Endothelial cell of umbilical vein (primary cell): ENCODE data around the gene TTLL9. TPM values are rescaled to one million over a fixed set of nuclear protein-coding genes. Genes with fewer than 3 reads are reported as not detected.

Source experiments
- BruUV-seq: library from RNA; stranded (reverse); fragments of 400-500 nt; replicated peaks from 2 replicates; lab custom pipeline; 2021; lab: Mats Ljungman, UMichigan
- CTCF ChIA-PET: fragments of 300-600, 350-600 bp; sonication (Branson Sonifier 250); formaldehyde crosslinking; loops from one replicate; lab custom pipeline; 2021; ENCODE audit warnings: antibody characterized with exemption, inconsistent platforms; lab: Charles Lee
- POLR2A ChIA-PET: fragments of 300-600, 350-600 bp; sonication (Branson Sonifier 250); formaldehyde crosslinking; loops from one replicate; lab custom pipeline; 2021; ENCODE audit warnings: antibody characterized with exemption, inconsistent platforms; lab: Charles Lee
- DNase-seq: peaks from one replicate; pipeline ENCODE4 v3.0.0-alpha.2; 2011; ENCODE audit warnings: low read depth, low spot score
- FAIRE-seq: peaks from 2 replicates; lab custom pipeline; 2011; peaks lifted over from hg19 to GRCh38; lab: Jason Lieb, UNC
- H2AFZ ChIP-seq: 2 replicates; pipeline ENCODE4 v1.6.0; 2012; ENCODE audit warnings: low read depth, low read length, control low read depth, inconsistent platforms
- H3K27ac ChIP-seq: 2 replicates; pipeline ENCODE4 v1.5.1; 2011; ENCODE audit warnings: low read depth, mild to moderate bottlenecking, control low read depth, low read length, moderate library complexity; ENCODE audit not compliant: insufficient read depth
- H3K27me3 ChIP-seq, 2 experiments: 2 replicates each; pipeline versions ENCODE4 v1.6.0 to v1.6.1; 2011; ENCODE audit warnings: low read length in 2 of 2, mixed read lengths in 1 of 2; ENCODE audit not compliant: control insufficient read depth in 2 of 2, insufficient read depth in 2 of 2
- H3K36me3 ChIP-seq, 2 experiments: 2 replicates in 1 of 2; 3 replicates in 1 of 2; pipeline ENCODE4 v1.5.1; 2011; ENCODE audit warnings: low read length in 2 of 2, mild to moderate bottlenecking in 1 of 2, moderate library complexity in 1 of 2; ENCODE audit not compliant: control insufficient read depth in 2 of 2, insufficient read depth in 2 of 2; ENCODE audit errors: extremely low read depth in 1 of 2
- H3K4me1 ChIP-seq: 3 replicates; pipeline ENCODE4 v1.5.1; 2011; ENCODE audit warnings: mild to moderate bottlenecking, low read length; ENCODE audit not compliant: control insufficient read depth, insufficient read depth; ENCODE audit errors: extremely low read depth
- H3K4me2 ChIP-seq: 2 replicates; pipeline ENCODE4 v1.6.1; 2011; ENCODE audit warnings: low read length, control low read depth, mixed read lengths; ENCODE audit not compliant: insufficient read depth
- H3K4me3 ChIP-seq, 3 experiments: fragments of 200-600 bp in 1 of 3; sonication (generic), shearing (Covaris generic) in 1 of 3; replicated peaks in 1 of 3; 2 replicates each; pipeline ENCODE4 v1.5.1; 2011 to 2016; ENCODE audit warnings: control low read depth in 3 of 3, low read length in 3 of 3, mild to moderate bottlenecking in 2 of 3, inconsistent platforms in 1 of 3, low read depth in 1 of 3, moderate library complexity in 1 of 3; ENCODE audit not compliant: insufficient read depth in 1 of 3
- H3K79me2 ChIP-seq: 2 replicates; pipeline ENCODE4 v1.6.0; 2012; ENCODE audit warnings: low read length, inconsistent platforms; ENCODE audit not compliant: control insufficient read depth, insufficient read depth
- H3K9ac ChIP-seq: replicated peaks from 2 replicates; pipeline ENCODE3; 2011; ENCODE audit warnings: low read length, control low read depth; ENCODE audit not compliant: insufficient read depth; ENCODE audit errors: extremely low read depth
- H3K9me1 ChIP-seq: replicated peaks from 3 replicates; pipeline ENCODE4 v1.6.0; 2011; ENCODE audit warnings: mild to moderate bottlenecking, low read length; ENCODE audit not compliant: control insufficient read depth, insufficient read depth; ENCODE audit errors: extremely low read depth
- H3K9me3 ChIP-seq: replicated peaks from 2 replicates; pipeline ENCODE4 v1.5.1; 2012; ENCODE audit warnings: low read length, inconsistent platforms; ENCODE audit not compliant: control insufficient read depth, insufficient read depth
- H4K20me1 ChIP-seq: replicated peaks from 2 replicates; pipeline ENCODE3; 2011; ENCODE audit warnings: mild to moderate bottlenecking, low read length; ENCODE audit not compliant: control insufficient read depth, insufficient read depth; ENCODE audit errors: extremely low read depth
- CTCF ChIP-seq, 2 donors: IDR thresholded peaks; 1 replicate in 1 of 2; 2 replicates in 1 of 2; pipeline ENCODE4 v1.5.1; 2011; ENCODE audit warnings: low read length in 2 of 2, mild to moderate bottlenecking in 2 of 2, moderate library complexity in 2 of 2, control low read depth in 1 of 2, inconsistent platforms in 1 of 2, low read depth in 1 of 2; ENCODE audit not compliant: insufficient read depth in 1 of 2; ENCODE audit errors: extremely low read depth in 1 of 2
- EZH2 ChIP-seq: IDR thresholded peaks from 2 replicates; pipeline ENCODE4 v1.6.1; 2012; ENCODE audit warnings: borderline replicate concordance, low read depth, mild to moderate bottlenecking, moderate library complexity, low read length, inconsistent platforms; ENCODE audit not compliant: severe bottlenecking
- FOS ChIP-seq: IDR thresholded peaks from 2 replicates; pipeline ENCODE4 v1.6.1; 2011; ENCODE audit warnings: mild to moderate bottlenecking, low read length, moderate library complexity, borderline replicate concordance; ENCODE audit not compliant: insufficient read depth
- GATA2 ChIP-seq: IDR thresholded peaks from 2 replicates; pipeline ENCODE4 v1.7.0; 2011; ENCODE audit warnings: low read depth, mild to moderate bottlenecking, moderate library complexity, mixed read lengths, low read length; ENCODE audit not compliant: insufficient read length, insufficient read depth
- JUN ChIP-seq: IDR thresholded peaks from 2 replicates; pipeline ENCODE4 v1.6.1; 2011; ENCODE audit warnings: borderline replicate concordance, low read depth; ENCODE audit not compliant: insufficient read length, insufficient read depth
- MAX ChIP-seq: IDR thresholded peaks from 2 replicates; pipeline ENCODE4 v1.6.1; 2011; ENCODE audit not compliant: insufficient read depth, insufficient read length
- MYC ChIP-seq: IDR thresholded peaks from one replicate; pipeline ENCODE4 v1.6.1; 2011; ENCODE audit warnings: mild to moderate bottlenecking, low read depth, low read length
- POLR2A ChIP-seq: IDR thresholded peaks from 2 replicates; pipeline ENCODE4 v1.6.1; 2012; ENCODE audit warnings: low read depth, mild to moderate bottlenecking, control low read depth, low read length
- POLR2AphosphoS5 ChIP-seq: IDR thresholded peaks from 2 replicates; pipeline ENCODE4 v1.6.1; 2012; ENCODE audit warnings: low read depth, mild to moderate bottlenecking, control low read depth, low read length, moderate library complexity; ENCODE audit not compliant: insufficient read depth
- dilution Hi-C: fragments of 300-500 bp; cut with MboI; formaldehyde crosslinking; loops from one replicate; pipeline ENCODE4 v1.15.0; 2019; ENCODE audit warnings: low sequenced_read_pairs; ENCODE audit not compliant: extremely low pct_ligation_motif_present
- intact Hi-C: fragments of 100-400 bp; cut with micrococcal nuclease; formaldehyde crosslinking; loops from one replicate; pipeline ENCODE4 v1.10.0; 2022
- polyA plus RNA-seq, 4 experiments: library from polyadenylated mRNA; depleted of rRNA in 3 of 4; stranded (reverse) in 3 of 4; unstranded in 1 of 4; fragments of >200 nt; gene quantifications; 2 replicates each; pipeline versions ENCODE4 v1.2.1 to v1.2.3, GENCODE V29; 2011 to 2012; ENCODE audit warnings: missing spikeins in 1 of 4
- total RNA-seq: library from RNA; stranded (reverse); gene quantifications from 2 replicates; pipeline ENCODE4 v1.2.3, GENCODE V29; 2021

TTLL9 gene
- total and polyA plus RNA-seq, 2 donors (not counting 3 experiments of a cell fraction or from before 2014, with no cell fraction given): 0.03 TPM; not detected in 1

- Histone ChIP-seq H3K27me3 (peaks cover 14 to 16% of the 10 kb centered on the region in 2 experiments), H3K79me2 (no peaks in the 10 kb centered on the region), H3K36me3 (no peaks in the 10 kb centered on the region), H3K27ac (no peak overlapping the region), H3K9me3 (no peaks in the 10 kb centered on the region), H3K9me1 (no peaks in the 10 kb centered on the region), H3K9ac (no peak overlapping the region), H4K20me1 (no peaks in the 10 kb centered on the region), H3K4me1 (no peaks in the 10 kb centered on the region), H2AFZ (no peak overlapping the region), H3K4me2 (no peak overlapping the region), H3K4me3 (no peak overlapping the region)
- intact Hi-C loops (no loop called here), dilution Hi-C loops (no loop called here)
- ChIA-PET POLR2A (no interaction called here), CTCF (interaction anchor here (2.3 to 18.2 kb wide), 3 partner anchors 12 to 34 kb away, joined by 8 to 619 read pairs (median 11); partner anchors contain the start of gene MYLK2)
- no peak for FAIRE-seq
- BruUV-seq: no TSS peak
- no peak for TF ChIP-seq GATA2
- no peak for TF ChIP-seq MAX
- TF ChIP-seq JUN: no peak
- no peak for TF ChIP-seq POLR2A
- TF ChIP-seq MYC: no peak
- no peak for TF ChIP-seq EZH2
- no peak for TF ChIP-seq POLR2AphosphoS5
- TF ChIP-seq FOS: no peak
- no peak for TF ChIP-seq CTCF (IDR thresholded peaks at IDR 0.05; ENCODE audit: extremely low read depth in 1 of 2, insufficient read depth in 1 of 2, low read depth in 1 of 2, low read length in 2 of 2)
- no peak for DNase-seq
These were observed 22.1 kb upstream of the TTLL9 start for GRCh38 chr20:31848088-31848999.
